ENCODE measurements around the gene C17orf58. TPM values are rescaled to one million over a fixed set of nuclear protein-coding genes. Genes with fewer than 3 reads are reported as not detected.

C17orf58 gene
- total RNA-seq, 1 donor from 2014 or later = 11.1 TPM

DNA sequence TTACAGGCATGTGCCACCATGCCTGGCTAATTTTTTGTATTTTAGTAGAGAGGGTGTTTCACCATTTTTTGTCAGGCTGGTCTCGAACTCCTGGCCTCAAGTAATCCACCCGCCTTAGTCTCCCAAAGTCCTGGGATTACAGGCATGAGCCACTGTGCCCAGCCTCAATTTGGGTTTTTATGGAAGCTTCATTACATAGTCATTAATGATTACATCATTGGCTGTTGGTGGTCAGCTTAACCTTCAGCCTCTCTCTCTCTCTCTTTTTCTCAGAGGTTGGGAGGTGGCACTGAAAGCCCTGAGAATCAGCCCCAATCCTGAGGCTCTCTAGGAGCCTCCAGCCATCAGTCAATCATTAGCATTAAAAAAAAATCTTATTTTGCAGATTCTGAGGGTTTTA lies 45.3 kb downstream of the C17orf58 start:
- no peak for DNase-seq

- DNase-seq = no peak
Measured at GRCh38 chr17:67947325-67947813, 48.9 kb downstream of the C17orf58 start.

- no peak for DNase-seq
Measured at GRCh38 chr17:67946513-67946912, 49.8 kb downstream of the C17orf58 start.

DNA sequence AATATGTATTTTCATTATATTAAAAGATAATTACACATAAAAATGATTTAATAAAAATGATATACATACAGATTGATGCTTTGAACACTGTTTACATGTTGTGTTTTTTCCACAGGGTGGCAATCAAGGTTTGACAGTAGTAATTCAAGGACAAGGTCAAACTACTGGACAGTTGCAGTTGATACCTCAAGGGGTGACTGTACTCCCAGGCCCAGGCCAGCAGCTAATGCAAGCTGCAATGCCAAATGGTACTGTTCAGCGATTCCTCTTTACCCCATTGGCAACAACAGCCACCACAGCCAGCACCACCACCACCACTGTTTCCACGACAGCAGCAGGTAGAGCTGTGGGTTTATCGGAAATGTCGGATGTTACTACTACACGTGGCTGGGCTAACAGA lies 52.2 kb downstream of the C17orf58 start:
- no peak for DNase-seq

GRCh38 chr17:67942810-67943209 lies 53.5 kb downstream of the C17orf58 start:
- no peak for DNase-seq

Small RNA genes lying within 50 kb of the gene (small RNA-seq; reads per million reads assigned to genes)
- gene RN7SL622P (ENCODE audit: low replicate concordance) = not detected

Other genes starting within 250 kb of the C17orf58 start
- gene BPTF, start 171.0 kb downstream of the C17orf58 start, total RNA-seq = 86.4 TPM
- 29.9 TPM for gene KPNA2, start 39.3 kb upstream of the C17orf58 start, total RNA-seq